Measurements from ENCODE around the gene HAS3.

- TF ChIP-seq, protein P1, sequence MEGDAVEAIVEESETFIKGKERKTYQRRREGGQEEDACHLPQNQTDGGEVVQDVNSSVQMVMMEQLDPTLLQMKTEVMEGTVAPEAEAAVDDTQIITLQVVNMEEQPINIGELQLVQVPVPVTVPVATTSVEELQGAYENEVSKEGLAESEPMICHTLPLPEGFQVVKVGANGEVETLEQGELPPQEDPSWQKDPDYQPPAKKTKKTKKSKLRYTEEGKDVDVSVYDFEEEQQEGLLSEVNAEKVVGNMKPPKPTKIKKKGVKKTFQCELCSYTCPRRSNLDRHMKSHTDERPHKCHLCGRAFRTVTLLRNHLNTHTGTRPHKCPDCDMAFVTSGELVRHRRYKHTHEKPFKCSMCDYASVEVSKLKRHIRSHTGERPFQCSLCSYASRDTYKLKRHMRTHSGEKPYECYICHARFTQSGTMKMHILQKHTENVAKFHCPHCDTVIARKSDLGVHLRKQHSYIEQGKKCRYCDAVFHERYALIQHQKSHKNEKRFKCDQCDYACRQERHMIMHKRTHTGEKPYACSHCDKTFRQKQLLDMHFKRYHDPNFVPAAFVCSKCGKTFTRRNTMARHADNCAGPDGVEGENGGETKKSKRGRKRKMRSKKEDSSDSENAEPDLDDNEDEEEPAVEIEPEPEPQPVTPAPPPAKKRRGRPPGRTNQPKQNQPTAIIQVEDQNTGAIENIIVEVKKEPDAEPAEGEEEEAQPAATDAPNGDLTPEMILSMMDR (conservative IDR thresholded peaks at IDR 0.05; ENCODE audit: low read depth, low read length) = no peak
- no peak for TF ChIP-seq EZH2 (IDR thresholded peaks at IDR 0.05; ENCODE audit: low read length, unreplicated experiment)
These were observed 25.8 kb upstream of the HAS3 start for GRCh38 chr16:69079697-69080096.

Data from PC-3 (cell line).